GM21576 (cell line): ENCODE data around the gene FAM163B.
"Not testable (repeated sequence)": the region's sequence is repeated elsewhere in the genome, so short reads cannot be mapped to it uniquely, and the experiment has no call there.

Source experiments
- ATAC-seq: cut with Tn5 transposase; IDR thresholded peaks from one replicate; pipeline ENCODE4 v1.9.1; 2021; ENCODE audit warnings: mild to moderate bottlenecking, moderate library complexity; ENCODE audit not compliant: unreplicated experiment

The FAM163B gene

DNA sequence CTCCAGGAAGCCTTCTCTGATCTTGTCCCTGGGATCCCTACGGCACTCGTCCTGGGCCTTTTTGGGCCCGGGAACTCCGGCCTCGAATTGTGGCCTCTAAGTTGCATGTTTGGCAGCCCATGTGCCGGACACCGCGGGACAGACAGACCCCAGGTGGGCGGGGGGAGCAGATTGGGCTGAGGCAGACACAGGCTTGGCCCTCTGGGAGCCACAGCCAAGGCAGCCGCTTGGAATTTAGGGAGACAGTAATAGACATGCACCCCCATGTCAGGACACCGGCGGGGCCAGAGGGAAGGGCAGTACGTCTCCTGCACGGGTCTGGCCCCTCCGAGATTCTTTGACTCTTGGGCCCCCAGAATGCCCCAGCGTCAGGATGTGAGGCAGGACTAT lies 38.5 kb downstream of the FAM163B start:
- no peak for ATAC-seq

DNA sequence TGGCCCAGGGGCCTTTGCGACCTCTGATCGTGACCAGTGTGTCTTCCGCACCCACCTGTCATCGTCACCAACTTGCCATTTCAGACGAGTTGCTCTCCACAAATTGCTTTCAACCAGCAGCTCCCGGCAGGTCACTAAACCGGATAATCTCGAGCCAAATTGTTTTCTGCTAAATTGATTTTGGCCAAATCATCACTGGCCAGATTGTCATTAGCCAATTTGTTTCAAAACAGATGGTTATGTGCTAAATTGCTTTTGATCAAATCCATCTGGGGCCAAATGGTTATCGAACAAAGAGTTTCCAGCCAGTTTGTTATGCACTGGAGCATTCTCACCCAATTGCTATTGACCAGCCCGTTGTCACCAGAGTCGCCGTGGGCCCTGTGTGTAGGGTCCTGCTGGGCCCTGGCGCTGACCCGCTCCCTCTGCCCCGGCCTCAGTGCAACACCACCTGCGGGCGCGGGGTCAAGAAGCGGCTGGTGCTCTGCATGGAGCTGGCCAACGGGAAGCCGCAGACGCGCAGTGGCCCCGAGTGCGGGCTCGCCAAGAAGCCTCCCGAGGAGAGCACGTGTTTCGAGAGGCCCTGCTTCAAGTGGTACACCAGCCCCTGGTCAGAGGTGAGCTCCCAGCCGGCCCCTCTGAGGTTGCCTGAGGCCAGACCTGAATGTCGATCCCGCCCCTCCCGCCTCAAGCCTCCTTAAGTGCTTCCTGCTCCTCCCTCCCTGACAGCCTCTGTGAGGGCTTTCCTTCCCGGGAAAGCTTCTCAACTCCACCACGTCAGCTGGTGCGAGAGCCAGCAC lies 39.1 kb downstream of the FAM163B start:
- no peak for ATAC-seq

DNA sequence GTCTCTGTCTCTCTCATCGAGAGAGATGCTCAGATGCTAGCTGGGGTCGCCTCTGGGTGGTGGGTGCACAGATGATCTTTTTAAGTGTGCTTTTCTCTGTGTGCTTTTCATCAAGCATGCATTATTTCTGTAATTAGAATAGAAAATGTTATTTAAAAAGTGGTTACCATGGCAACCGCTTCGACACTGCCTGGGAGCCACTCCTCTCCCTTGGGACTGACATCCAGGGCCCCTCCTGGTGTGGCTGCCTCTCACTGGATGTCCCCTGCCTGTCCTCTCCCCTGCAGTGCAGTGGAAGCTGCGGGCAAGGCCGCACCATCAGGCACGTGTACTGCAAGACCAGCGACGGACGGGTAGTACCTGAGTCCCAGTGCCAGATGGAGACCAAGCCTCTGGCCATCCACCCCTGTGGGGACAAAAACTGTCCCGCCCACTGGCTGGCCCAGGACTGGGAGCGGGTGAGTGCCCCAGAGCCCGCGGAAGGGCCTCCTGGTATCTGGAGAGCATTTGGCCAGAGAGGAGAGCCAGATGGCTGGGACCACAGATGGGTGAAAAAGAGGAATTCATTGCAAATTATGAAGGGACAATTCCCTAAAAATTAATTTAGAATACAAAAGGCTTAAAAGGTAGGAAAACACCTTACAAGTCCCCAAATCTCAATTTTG lies 39.9 kb downstream of the FAM163B start:
- ATAC-seq, result no peak

DNA sequence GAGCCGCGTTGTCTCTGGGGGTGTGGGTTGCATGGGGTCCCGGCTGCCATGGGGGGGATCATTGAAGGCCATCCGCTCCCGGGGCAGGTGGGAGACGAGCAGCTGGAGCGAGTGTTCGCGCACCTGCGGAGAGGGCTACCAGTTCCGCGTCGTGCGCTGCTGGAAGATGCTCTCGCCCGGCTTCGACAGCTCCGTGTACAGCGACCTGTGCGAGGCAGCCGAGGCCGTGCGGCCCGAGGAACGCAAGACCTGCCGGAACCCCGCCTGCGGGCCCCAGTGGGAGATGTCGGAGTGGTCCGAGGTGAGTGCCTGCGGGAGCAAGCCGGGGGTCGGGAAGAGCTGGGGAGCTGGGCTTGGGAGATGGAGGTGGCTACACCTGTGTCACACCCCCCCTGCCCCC lies 41.0 kb downstream of the FAM163B start:
- no peak for ATAC-seq

DNA sequence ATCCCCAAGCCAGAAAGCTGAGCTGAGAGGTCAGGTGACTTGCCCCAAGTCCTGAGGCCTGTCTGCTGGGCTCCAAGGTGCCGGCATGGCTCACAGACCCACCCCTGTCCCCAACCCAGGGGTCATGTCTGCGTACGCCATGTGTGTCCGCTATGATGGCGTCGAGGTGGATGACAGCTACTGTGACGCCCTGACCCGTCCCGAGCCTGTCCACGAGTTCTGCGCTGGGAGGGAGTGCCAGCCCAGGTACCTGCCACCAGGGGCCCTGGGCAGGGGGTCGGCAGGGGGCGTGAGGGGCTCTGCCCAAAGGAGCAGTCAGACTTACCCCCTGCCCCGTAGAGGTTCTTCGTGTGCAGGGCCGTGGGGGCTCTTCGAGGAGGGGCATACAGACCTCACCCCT lies 42.4 kb downstream of the FAM163B start:
- no peak for ATAC-seq

DNA sequence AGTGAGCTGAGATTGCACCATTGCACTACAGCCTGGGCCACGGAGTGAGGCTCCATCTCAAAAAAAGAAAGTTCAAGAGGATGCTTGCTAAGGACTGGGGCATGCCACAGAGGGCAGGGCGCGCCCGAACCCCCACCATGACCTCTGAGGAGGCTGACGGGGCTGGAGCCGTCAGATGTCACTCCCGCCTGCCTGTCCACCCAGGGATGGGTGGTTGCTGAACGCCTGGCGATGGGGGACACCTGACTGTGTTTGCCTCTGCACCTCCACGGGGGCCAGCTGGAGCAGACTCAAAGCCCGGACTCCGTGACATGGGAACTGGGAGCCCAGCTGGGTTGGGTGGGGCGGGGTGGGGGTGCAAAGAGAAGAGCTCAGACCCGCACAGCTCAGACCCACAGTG lies 42.8 kb downstream of the FAM163B start:
- ATAC-seq, result no peak

DNA sequence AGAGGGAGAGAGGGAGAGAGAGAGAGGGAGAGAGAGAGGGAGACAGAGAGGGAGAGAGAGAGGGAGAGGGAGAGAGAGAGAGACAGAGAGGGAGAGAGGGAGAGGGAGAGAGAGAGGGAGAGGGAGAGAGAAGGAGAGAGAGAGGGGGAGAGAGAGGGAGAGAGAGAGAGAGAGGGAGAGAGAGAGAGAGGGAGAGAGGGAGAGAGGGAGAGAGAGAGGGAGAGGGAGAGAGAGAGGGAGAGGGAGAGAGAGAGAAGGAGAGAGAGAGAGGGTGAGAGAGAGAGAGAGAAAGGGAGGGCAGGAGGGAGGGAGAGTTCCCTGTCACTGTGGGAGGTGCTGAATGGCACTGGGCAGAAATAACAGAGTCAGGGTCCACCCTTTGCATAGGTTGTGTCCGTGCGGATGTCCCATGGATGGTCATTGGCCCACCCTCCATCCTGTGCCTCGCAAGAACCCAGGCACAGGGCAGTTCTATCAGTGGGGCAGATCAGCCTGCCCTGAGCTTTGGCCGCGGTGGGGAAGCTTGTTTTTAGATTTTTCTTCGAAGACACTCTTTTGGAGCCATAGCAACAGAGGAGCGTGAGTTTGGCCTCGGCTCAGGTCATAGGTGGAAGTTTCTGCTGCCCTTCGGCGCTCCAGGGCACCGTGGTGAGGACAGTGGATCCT lies 44.6 kb downstream of the FAM163B start:
- no peak for ATAC-seq

DNA sequence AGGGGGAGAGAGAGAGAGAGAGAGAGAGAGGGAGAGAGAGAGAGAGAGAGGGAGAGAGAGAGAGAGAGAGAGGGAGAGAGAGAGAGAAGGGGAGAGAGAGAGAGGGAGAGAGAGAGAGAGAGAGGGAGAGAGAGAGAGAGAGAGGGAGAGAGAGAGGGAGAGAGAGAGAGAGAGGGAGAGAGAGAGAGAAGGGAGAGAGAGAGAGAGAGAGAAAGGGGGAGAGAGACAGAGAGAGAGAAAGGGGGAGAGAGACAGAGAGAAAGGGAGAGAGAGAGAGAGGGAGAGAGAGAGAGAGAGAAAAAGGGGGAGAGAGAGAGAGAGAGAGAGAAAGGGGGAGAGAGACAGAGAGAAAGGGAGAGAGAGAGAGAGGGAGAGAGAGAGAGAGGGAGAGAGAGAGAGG lies 45.4 kb downstream of the FAM163B start:
- ATAC-seq, result not testable (repeated sequence)

DNA sequence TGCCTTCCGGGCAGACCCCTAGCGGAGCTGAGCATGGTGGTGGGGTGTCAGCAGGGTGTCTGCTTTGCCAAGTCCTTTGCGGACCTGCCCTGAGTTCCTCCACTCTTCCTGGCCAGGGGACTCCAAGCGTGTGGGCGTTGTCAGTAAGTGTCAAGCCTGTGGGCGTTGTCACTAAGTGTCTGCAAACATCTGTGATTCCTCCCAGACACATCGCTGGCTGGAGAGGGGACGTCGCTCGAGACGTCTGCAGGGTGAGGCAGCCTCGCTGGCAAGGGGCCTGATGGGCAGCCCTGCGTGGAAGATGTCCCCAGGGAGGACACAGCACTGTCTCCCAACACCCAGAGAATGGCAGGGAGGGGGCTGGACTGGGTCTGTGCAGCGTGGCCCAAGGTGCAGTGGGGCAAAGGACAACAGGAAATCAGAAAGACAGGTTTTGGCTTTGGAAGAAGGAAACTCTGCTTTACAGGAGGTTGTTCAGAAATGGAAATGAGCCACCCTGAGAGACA lies 45.8 kb downstream of the FAM163B start:
- ATAC-seq, result no peak

DNA sequence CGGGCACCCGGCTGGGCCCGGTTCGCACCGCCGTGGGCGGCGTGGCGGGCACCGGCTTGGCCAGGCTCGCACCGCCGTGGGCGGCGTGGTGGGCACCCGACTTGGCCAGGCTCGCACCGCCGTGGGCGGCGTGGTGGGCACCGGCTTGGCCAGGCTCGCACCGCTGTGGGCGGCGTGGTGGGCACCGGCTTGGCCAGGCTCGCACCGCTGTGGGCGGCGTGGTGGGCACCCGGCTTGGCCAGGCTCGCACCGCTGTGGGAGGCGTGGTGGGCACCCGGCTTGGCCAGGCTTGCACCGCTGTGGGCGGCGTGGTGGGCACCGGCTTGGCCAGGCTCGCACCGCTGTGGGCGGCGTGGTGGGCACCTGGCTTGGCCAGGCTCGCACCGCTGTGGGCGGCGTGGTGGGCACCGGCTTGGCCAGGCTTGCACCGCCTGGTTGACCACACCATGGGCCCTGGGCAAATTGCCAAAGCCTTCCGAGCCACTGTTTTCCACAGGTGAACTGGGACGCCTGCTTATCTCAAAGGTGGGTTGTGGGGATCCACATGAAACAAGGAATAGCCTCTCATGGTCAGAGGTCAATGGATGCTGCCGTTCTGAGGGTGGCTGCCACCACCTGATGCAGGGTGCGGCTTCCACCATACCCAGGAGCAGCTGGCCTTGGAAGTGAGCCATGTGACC lies 46.4 kb downstream of the FAM163B start:
- ATAC-seq, result no peak

DNA sequence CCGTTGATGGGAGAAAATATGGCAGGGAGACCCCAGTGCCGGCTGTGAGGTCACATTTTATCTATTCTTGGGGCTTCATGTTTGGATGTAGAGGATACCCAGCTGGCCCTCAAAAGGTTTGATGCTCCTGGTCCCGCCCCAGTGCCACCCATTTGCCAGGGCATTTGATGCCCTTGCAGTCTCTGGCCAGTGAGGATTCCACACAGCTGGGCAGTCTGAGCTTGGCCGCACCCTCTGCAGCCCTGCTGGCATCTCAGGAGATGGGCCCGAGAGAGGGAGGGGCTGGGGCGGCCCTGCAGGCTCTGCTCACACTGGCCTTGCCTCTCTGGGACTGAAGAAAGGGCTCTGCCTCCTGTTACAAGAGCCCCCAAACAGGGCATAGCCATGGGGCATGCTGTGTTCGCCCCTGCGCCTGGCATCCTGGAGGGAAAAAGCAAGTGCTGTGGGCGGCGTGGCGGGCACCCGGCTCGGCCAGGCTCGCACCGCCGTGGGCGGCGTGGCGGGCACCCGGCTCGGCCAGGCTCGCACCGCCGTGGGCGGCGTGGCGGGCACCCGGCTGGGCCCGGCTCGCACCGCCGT lies 47.1 kb downstream of the FAM163B start:
- no peak for ATAC-seq

DNA sequence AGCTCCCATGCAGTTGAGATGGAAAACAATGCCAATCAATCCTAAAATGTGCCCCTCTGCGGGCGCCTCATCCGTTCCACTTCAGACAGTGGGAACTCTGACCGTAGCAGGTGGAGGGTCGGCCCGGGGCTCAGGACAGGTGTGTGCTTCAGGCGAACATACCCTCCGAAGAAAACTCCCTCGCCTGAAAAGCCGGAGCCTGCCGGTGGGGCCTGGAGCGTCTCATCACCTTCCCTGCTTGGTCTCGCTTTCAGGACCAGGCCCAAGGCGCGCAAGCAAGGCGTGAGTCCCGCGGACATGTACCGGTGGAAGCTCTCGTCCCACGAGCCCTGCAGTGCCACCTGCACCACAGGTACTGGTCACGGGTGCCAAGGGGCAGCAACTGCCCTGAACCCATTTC lies 48.2 kb downstream of the FAM163B start:
- no peak for ATAC-seq

DNA sequence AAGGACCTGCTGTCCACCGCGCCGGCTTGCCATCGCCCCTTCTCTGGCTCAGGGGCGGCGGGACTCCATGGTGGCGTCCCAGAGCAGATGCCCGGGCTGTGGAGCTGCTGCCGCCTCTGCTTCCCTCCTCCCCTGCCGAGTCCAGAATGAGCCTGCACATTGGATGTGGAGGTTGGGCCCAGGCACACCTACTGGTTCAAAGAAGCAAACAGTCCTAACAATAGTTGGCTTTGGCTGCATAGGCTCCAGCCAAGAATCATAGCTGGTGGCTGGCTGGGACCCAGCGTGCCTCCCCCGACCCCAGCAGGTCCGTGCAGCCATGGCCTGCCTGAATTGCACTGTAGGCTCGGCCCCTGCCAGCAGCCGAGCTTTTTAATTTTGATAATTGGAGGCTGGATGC lies 48.9 kb downstream of the FAM163B start:
- ATAC-seq, result no peak

DNA sequence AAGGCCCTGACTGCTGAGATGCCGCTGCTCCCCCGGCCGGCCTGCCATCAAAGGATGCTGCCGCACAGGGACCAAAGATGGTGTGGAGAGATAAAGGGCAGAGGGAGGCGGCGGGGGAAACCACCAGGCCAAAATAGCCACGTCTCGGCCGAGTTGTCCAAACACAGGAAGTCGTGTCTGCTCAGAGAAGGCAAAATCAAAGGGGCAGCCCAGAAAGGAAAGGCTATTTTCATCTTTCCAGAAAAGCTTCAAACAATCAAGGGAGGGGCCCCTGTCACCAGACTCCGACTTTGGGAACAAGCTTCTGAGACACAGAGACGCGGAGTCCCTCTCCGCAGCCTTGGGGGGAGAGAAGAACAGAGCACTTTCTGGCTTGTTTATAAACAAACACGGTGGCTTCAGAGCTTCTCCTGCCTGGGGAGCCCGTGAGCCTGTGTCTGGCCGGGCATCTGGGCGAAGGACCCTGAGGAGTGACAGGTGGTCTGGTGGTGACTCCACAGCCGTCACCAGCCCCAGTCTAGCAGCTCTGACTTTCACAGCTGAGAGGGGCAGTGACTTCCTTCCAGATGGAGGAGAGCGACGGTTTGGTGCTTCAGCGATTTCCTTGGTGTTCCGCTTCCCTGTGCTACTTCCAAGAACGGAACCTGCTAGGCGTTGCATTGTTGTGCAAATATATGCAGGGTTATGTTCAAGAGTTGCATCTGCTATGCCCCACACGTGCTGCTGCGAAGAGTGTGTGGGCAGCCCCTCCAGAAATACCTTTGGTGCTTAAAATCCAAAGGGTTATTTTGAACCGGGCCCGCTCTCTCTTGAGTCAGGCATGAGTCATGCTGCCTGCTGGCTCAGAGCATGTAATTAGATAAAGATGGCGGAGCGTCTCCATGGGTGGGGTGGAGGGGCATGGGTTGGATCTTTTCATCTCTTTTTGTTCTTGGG lies 50.7 kb downstream of the FAM163B start:
- peak; percentile 41 for ATAC-seq

DNA sequence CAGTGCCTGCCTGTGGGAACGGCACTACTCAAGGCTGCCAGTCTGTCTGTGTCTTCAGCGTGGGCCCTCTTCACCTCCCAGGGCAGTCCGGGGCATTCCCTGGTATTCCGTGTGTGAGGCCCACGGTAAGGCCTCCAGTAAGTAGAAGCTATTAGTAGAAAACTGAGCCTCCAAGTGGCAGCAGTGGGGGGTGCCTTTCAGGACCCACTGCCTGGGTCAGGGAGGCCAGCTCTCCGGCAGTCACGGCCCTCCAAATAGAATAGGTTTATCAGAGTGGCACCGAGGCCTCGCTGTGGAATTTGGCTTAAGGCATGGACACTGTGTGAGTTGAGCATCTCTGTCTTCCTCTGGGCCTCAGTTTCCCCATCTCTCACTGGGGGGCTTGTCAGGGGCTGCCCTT lies 51.6 kb downstream of the FAM163B start:
- ATAC-seq, result no peak

DNA sequence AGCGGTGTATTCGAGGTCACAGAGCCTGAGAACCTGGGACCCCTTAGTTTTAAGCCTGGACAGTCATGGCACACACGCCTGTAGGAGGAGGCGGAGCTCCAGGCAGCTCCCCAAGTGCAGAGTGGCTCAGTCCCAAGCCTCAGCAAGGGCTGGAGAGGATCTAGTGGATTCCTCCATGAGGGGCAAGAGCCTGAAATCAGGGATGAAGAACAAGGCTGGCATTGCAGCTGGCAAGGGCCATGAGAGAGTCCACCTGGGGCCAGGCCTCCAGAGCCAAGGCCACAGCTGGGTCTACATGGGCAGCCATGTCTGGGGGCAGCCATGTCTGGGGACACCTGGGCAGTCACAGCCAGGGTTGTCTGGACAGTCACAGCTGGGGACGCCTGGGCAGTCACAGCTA lies 52.8 kb downstream of the FAM163B start:
- no peak for ATAC-seq

DNA sequence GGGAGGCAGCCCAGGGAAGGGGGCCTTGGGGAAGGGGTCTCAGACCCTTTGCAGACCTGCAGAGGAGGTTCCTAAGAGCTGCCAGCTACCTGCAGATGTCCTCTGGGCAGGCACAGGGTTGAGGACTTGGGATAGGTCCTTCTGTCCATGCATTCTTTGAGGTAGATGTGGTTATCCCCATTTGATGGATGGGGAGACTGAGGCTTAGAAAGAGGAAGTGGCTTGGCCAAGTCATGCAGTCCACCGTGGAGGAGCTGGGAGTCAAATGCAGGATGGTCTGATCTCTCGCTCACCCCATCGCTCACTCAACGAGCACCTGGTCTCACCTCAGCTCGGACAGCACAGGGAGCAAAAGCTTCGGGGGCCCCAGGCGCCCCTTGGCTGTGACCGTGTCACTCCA lies 54.5 kb downstream of the FAM163B start:
- ATAC-seq, result no peak

DNA sequence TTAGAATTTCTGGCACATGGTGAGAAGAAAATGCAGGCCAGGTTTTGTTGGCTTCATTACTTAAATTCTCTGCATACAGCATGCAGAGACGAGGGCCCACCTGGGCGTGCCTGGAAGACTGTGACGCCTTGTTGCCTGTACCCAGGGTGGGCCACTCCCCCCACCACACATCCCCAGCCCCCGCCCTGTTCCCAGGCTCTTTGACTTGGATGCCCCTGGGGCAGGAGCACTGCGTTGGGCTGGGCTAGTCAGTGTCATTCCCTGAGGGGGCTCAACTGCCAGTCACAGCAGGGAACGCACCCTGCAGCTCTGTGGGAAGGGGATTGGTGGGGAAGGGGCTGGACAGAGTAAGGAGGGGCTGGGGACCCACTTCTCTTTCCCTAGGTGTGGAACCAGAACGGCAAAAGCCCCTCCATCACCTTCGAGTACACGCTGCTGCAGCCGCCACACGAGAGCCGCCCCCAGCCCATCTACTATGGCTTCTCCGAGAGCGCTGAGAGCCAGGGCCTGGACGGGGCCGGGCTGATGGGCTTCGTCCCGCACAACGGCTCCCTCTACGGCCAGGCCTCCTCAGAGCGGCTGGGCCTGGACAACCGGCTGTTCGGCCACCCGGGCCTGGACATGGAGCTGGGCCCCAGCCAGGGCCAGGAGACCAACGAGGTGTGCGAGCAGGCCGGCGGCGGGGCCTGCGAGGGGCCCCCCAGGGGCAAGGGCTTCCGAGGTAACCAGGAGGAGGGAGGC lies 55.0 kb downstream of the FAM163B start:
- ATAC-seq, result no peak

DNA sequence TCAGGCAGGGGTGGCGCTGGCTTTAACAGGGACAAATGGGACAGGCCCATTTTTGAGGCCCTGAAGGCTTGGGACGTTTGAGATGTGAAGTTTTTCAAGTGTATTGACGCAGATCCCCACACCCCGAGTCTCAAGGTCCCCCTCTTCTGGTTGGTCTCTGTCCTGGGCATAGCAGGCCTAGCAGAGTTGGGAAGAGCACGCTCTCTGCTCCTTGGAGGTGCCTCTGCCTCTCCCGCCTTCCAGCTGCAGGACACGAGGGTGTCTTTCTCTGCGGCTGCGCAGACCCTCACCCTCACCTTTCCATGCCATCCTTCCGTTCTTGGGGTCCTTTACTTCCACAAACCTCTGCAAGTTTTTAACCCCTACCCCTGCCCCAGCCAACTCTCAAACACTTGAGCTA lies 56.1 kb downstream of the FAM163B start:
- ATAC-seq, result no peak
